22Rv1 (cell line): Measurements from ENCODE around the gene JAKMIP1.

Experiments used
- ZFX ChIP-seq: fragments of 450-650 bp; IDR thresholded peaks from 2 replicates; pipeline ENCODE4 v1.6.1; 2017; ENCODE audit warnings: antibody characterized with exemption, borderline replicate concordance
- TF ChIP-seq, protein P1 (sequence below): fragments of 450-650 bp; IDR thresholded peaks from 2 replicates; pipeline ENCODE4 v1.5.1; 2017; ENCODE audit warnings: mild to moderate bottlenecking

DNA sequence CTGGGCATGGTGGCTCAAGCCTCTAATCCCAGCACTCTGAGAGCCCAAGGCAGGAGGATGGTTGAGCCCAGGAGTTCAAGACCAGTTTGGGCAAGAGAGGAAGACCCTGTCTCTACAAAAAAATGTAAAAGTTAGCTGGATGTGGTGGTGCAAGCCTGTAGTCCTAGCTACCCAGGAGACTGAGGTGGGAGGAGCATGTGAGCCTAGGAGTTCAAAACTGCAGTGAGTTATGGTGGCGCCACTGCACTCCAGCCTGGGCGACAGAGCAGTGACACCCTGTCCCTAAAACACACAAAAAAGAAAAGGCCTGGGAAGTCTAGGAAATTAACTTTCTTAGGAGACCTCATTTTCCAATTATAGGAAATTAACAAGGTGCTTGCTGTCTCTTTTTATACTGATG, 76.8 kb downstream of the JAKMIP1 start:
- TF ChIP-seq, protein P1, sequence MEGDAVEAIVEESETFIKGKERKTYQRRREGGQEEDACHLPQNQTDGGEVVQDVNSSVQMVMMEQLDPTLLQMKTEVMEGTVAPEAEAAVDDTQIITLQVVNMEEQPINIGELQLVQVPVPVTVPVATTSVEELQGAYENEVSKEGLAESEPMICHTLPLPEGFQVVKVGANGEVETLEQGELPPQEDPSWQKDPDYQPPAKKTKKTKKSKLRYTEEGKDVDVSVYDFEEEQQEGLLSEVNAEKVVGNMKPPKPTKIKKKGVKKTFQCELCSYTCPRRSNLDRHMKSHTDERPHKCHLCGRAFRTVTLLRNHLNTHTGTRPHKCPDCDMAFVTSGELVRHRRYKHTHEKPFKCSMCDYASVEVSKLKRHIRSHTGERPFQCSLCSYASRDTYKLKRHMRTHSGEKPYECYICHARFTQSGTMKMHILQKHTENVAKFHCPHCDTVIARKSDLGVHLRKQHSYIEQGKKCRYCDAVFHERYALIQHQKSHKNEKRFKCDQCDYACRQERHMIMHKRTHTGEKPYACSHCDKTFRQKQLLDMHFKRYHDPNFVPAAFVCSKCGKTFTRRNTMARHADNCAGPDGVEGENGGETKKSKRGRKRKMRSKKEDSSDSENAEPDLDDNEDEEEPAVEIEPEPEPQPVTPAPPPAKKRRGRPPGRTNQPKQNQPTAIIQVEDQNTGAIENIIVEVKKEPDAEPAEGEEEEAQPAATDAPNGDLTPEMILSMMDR, result no peak
- no peak for TF ChIP-seq ZFX
